H9 (cell line): ENCODE measurements around the gene BCL7C. TPM values are rescaled to one million over a fixed set of nuclear protein-coding genes. Genes with fewer than 3 reads are reported as not detected.

Experiments used
- DNase-seq: peaks from one replicate; pipeline ENCODE4 v3.0.0-alpha.2; 2017
- H2AFZ ChIP-seq: one replicate; pipeline ENCODE4 v1.6.1; 2013; ENCODE audit warnings: mild to moderate bottlenecking, low read length, control low read depth, moderate library complexity
- H2AK5ac ChIP-seq: 2 replicates; pipeline ENCODE4 v1.6.1; 2013; ENCODE audit warnings: low read length, control low read depth, mixed read lengths; ENCODE audit not compliant: insufficient read length
- H2BK120ac ChIP-seq: one replicate; pipeline ENCODE4 v1.6.1; 2013; ENCODE audit warnings: low read depth, mild to moderate bottlenecking, low read length, control low read depth, inconsistent platforms; ENCODE audit not compliant: poor library complexity, severe bottlenecking
- H2BK12ac ChIP-seq: 2 replicates; pipeline ENCODE4 v1.6.1; 2013; ENCODE audit warnings: low read length, control low read depth, mixed read lengths, low read depth; ENCODE audit not compliant: insufficient read length
- H2BK15ac ChIP-seq: 2 replicates; pipeline ENCODE4 v1.6.1; 2013; ENCODE audit warnings: low read depth, low read length, control low read depth
- H2BK20ac ChIP-seq: one replicate; pipeline ENCODE4 v1.6.1; 2013; ENCODE audit warnings: low read depth, mild to moderate bottlenecking, low read length, control low read depth, inconsistent platforms; ENCODE audit not compliant: poor library complexity, severe bottlenecking
- H2BK5ac ChIP-seq: 2 replicates; pipeline ENCODE4 v1.6.1; 2013; ENCODE audit warnings: low read length, control low read depth, mixed read lengths; ENCODE audit not compliant: insufficient read length
- H3K14ac ChIP-seq: 2 replicates; pipeline ENCODE4 v1.6.1; 2013; ENCODE audit warnings: low read length, control low read depth; ENCODE audit not compliant: insufficient read depth
- H3K18ac ChIP-seq: 2 replicates; pipeline ENCODE4 v1.6.1; 2013; ENCODE audit warnings: low read depth, mild to moderate bottlenecking, mixed read lengths, low read length, control low read depth; ENCODE audit not compliant: insufficient read length
- H3K23ac ChIP-seq: 2 replicates; pipeline ENCODE4 v1.6.1; 2013; ENCODE audit warnings: low read length, control low read depth, mixed read lengths, low read depth; ENCODE audit not compliant: insufficient read length
- H3K23me2 ChIP-seq: 2 replicates; pipeline ENCODE4 v1.6.1; 2013; ENCODE audit warnings: low read depth, mild to moderate bottlenecking, mixed read lengths, low read length, control low read depth; ENCODE audit not compliant: insufficient read length, poor library complexity, severe bottlenecking
- H3K27ac ChIP-seq: 2 replicates; pipeline ENCODE4 v1.5.1; 2013; ENCODE audit warnings: low read length, control low read depth, mixed read lengths, low read depth; ENCODE audit not compliant: insufficient read length
- H3K27me3 ChIP-seq: 2 replicates; pipeline ENCODE4 v1.6.1; 2013; ENCODE audit warnings: low read length, control low read depth, inconsistent platforms; ENCODE audit not compliant: insufficient read depth
- H3K4ac ChIP-seq: 2 replicates; pipeline ENCODE4 v1.6.1; 2013; ENCODE audit warnings: low read depth, mild to moderate bottlenecking, control low read depth, inconsistent platforms, low read length, moderate library complexity
- H3K4me1 ChIP-seq: 2 replicates; pipeline ENCODE4 v1.6.1; 2013; ENCODE audit warnings: low read length, control low read depth, inconsistent platforms; ENCODE audit not compliant: insufficient read depth
- H3K4me2 ChIP-seq: 2 replicates; pipeline ENCODE4 v1.6.1; 2013; ENCODE audit warnings: low read length, control low read depth, mixed read lengths; ENCODE audit not compliant: insufficient read length, insufficient read depth
- H3K56ac ChIP-seq: 2 replicates; pipeline ENCODE4 v1.6.1; 2013; ENCODE audit warnings: low read depth, mild to moderate bottlenecking, mixed read lengths, low read length, control low read depth; ENCODE audit not compliant: insufficient read length
- H3K79me1 ChIP-seq: 2 replicates; pipeline ENCODE4 v1.6.1; 2013; ENCODE audit warnings: low read depth, mild to moderate bottlenecking, moderate library complexity, low read length, control low read depth, inconsistent platforms; ENCODE audit not compliant: insufficient read depth, poor library complexity, severe bottlenecking
- H3K79me2 ChIP-seq: 2 replicates; pipeline ENCODE4 v1.6.1; 2013; ENCODE audit warnings: low read length, control low read depth, inconsistent platforms; ENCODE audit not compliant: insufficient read depth
- H3K9ac ChIP-seq: 2 replicates; pipeline ENCODE4 v1.6.1; 2013; ENCODE audit warnings: low read length, control low read depth, mixed read lengths; ENCODE audit not compliant: insufficient read length; ENCODE audit errors: extremely low read depth
- H3K9me3 ChIP-seq: one replicate; pipeline ENCODE4 v1.6.1; 2013; ENCODE audit warnings: low read depth, low read length, inconsistent platforms; ENCODE audit not compliant: control insufficient read depth
- H3T11ph ChIP-seq: one replicate; pipeline ENCODE4 v1.6.1; 2013; ENCODE audit warnings: mild to moderate bottlenecking, low read length, control low read depth, inconsistent platforms
- H4K20me1 ChIP-seq: one replicate; pipeline ENCODE4 v1.6.1; 2013; ENCODE audit not compliant: control insufficient read depth, insufficient read length, insufficient read depth
- H4K5ac ChIP-seq: 2 replicates; pipeline ENCODE4 v1.6.1; 2013; ENCODE audit warnings: low read depth, mild to moderate bottlenecking, mixed read lengths, low read length, control low read depth; ENCODE audit not compliant: insufficient read length
- H4K8ac ChIP-seq: replicated peaks from 2 replicates; pipeline ENCODE4 v1.6.1; 2013; ENCODE audit warnings: low read length, control low read depth, mixed read lengths, low read depth; ENCODE audit not compliant: insufficient read length
- H4K91ac ChIP-seq: 2 replicates; pipeline ENCODE4 v1.6.1; 2013; ENCODE audit warnings: low read depth, mild to moderate bottlenecking, moderate library complexity, mixed read lengths, low read length, control low read depth; ENCODE audit not compliant: insufficient read length
- H3K27ac Mint-ChIP-seq, 3 experiments: 2 replicates in 2 of 3; 3 replicates in 1 of 3; pipeline ENCODE4 v1.8.0; 2020 to 2021; ENCODE audit warnings: mixed read lengths in 3 of 3, mild to moderate bottlenecking in 1 of 3, moderate library complexity in 1 of 3
- H3K27me3 Mint-ChIP-seq: 2 replicates; pipeline ENCODE4 v1.8.0; 2021; ENCODE audit warnings: low read depth, mild to moderate bottlenecking, moderate library complexity, mixed read lengths
- H3K36me3 Mint-ChIP-seq, 3 experiments: 2 replicates in 2 of 3; 3 replicates in 1 of 3; pipeline ENCODE4 v1.8.0; 2020 to 2021; ENCODE audit warnings: low read depth in 3 of 3, mixed read lengths in 3 of 3; ENCODE audit not compliant: insufficient read depth in 1 of 3
- H3K4me1 Mint-ChIP-seq, 2 experiments: 2 replicates each; pipeline ENCODE4 v1.8.0; 2020; ENCODE audit warnings: mixed read lengths in 2 of 2
- H3K4me3 Mint-ChIP-seq, 2 experiments: 2 replicates in 1 of 2; 3 replicates in 1 of 2; pipeline ENCODE4 v1.8.0; 2020 to 2021; ENCODE audit warnings: mild to moderate bottlenecking in 2 of 2, mixed read lengths in 2 of 2, moderate library complexity in 1 of 2
- H3K9me3 Mint-ChIP-seq, 2 experiments: 2 replicates in 1 of 2; 3 replicates in 1 of 2; pipeline ENCODE4 v1.8.0; 2020; ENCODE audit warnings: mild to moderate bottlenecking in 2 of 2, mixed read lengths in 2 of 2, moderate library complexity in 1 of 2
- WGBS: extraction: QIAGEN DNeasy Blood & Tissue Kit; methylation state at CpG from one replicate; pipeline ENCODE4 v1.1.7; 2013; ENCODE audit warnings: missing lambda C conversion rate, low lambda C conversion rate, mixed read lengths; ENCODE audit not compliant: insufficient read length; ENCODE audit errors: extremely low coverage; 5-methylcytosine and 5-hydroxymethylcytosine counted together
- total RNA-seq: library from RNA; stranded (reverse); gene quantifications from 2 replicates; pipeline ENCODE4 v1.2.1, GENCODE V29; 2021
- TF ChIP-seq, protein P1 (sequence below): fragments of 200-600 bp; sonication (generic); conservative IDR thresholded peaks from 3 replicates; pipeline ENCODE4 v1.8.0; 2021; ENCODE audit warnings: antibody characterized with exemption, mild to moderate bottlenecking

Gene BCL7C
- total RNA-seq, 1 experiment from 2014 or later = 18.3 TPM

GRCh38 chr16:30846649-30847402 is 47.1 kb downstream of the BCL7C start:
- Mint-ChIP-seq H3K36me3 (peaks cover 0 to 3% (median 0%) of the 10 kb centered on the region in 3 experiments; a peak in 2 of 7 replicates), H3K27ac (no peak overlapping the region), H3K4me1 (peaks cover 6% of the 10 kb centered on the region in 2 experiments; a peak in 3 of 4 replicates), H3K27me3 (peaks cover 25% of the 10 kb centered on the region), H3K9me3 (peaks cover 5 to 6% of the 10 kb centered on the region in 2 experiments), H3K4me3 (no peak overlapping the region)
- Histone ChIP-seq H3K23ac (no peak overlapping the region), H2BK20ac (no peak overlapping the region), H3K18ac (no peak overlapping the region), H3K14ac (no peak overlapping the region), H3K9ac (no peak overlapping the region), H2BK12ac (no peak overlapping the region), H2AK5ac (no peak overlapping the region), H3K9me3 (no peaks in the 10 kb centered on the region), H4K20me1 (no peaks in the 10 kb centered on the region), H3K79me1 (no peaks in the 10 kb centered on the region), H3K4ac (no peak overlapping the region), H2BK5ac (no peak overlapping the region), H3K4me2 (no peak overlapping the region), H3K23me2 (no peaks in the 10 kb centered on the region), H2BK15ac (no peak overlapping the region), H4K91ac (no peak overlapping the region), H3K27me3 (0 out of 2 replicates have a peak, but pooled peaks cover 2% of the 10 kb centered on the region), H4K8ac (no peak overlapping the region), H2AFZ (no peak overlapping the region), H4K5ac (no peak overlapping the region), H3K27ac (no peak overlapping the region), H3K79me2 (no peaks in the 10 kb centered on the region), H3K56ac (no peak overlapping the region), H2BK120ac (no peak overlapping the region), H3K4me1 (no peaks in the 10 kb centered on the region), H3T11ph (no peak overlapping the region)
- TF ChIP-seq, protein P1, sequence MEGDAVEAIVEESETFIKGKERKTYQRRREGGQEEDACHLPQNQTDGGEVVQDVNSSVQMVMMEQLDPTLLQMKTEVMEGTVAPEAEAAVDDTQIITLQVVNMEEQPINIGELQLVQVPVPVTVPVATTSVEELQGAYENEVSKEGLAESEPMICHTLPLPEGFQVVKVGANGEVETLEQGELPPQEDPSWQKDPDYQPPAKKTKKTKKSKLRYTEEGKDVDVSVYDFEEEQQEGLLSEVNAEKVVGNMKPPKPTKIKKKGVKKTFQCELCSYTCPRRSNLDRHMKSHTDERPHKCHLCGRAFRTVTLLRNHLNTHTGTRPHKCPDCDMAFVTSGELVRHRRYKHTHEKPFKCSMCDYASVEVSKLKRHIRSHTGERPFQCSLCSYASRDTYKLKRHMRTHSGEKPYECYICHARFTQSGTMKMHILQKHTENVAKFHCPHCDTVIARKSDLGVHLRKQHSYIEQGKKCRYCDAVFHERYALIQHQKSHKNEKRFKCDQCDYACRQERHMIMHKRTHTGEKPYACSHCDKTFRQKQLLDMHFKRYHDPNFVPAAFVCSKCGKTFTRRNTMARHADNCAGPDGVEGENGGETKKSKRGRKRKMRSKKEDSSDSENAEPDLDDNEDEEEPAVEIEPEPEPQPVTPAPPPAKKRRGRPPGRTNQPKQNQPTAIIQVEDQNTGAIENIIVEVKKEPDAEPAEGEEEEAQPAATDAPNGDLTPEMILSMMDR = no peak
- no peak for DNase-seq
- WGBS = no CpG with 5 or more reads among the region's 4 CpGs
